Measurements from ENCODE around the gene KMT2D. TPM values are rescaled to one million over a fixed set of nuclear protein-coding genes. Genes with fewer than 3 reads are reported as not detected.

The KMT2D gene
- total and polyA plus RNA-seq, 2 of the 8 experiments (the other 6 are each of a cell fraction or from before 2014, with no cell fraction given): 9.1 to 86.3 TPM

DNA sequence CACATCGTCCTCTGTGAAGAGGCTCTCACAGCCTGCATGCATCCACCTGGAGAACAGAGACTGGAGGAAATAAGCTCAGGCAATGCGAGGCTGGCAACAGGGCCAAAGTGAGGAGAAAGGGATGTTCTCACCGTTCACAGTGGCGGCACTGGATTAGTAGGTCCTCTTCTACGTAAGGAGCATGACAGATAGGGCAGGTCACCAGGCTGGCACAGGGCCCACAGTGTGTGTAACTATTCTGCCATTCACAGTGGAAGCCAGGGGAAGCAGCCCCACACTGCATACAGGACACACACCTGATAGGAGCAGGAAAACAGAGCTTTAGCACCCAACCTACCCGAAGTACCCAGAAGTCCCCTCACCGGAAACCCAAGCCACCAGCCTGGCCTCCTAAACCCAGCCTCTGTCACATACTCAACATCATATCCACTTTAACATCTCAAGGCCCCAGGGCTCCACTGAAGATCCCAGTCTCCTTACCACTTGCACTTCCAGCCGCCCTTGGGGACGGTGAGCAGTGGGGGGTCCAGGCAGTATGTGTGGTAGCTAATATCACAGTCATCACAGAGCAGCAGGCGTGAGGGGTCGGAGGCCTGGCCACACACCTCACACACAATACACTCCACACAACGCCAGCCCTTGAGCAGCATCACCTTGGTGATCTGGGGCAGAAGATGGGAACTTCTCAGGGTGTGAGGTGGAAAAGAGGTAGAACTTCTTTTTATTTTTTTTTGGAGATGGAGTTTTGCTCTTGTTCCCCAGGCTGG is 14.3 kb downstream of the KMT2D start (continued):
- TF ChIP-seq, protein P1, sequence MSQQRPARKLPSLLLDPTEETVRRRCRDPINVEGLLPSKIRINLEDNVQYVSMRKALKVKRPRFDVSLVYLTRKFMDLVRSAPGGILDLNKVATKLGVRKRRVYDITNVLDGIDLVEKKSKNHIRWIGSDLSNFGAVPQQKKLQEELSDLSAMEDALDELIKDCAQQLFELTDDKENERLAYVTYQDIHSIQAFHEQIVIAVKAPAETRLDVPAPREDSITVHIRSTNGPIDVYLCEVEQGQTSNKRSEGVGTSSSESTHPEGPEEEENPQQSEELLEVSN (IDR thresholded peaks at IDR 0.05): no peak
- TF ChIP-seq SIRT6 (IDR thresholded peaks at IDR 0.05; ENCODE audit: low read length): no peak

Measured in H1 (cell line).